HG02943 (cell line): ENCODE data around the gene REG4.

ENCODE experiments used
- ATAC-seq: cut with Tn5 transposase; IDR thresholded peaks from one replicate; pipeline ENCODE4 v1.9.1; 2021; ENCODE audit warnings: mild to moderate bottlenecking, low read depth, moderate library complexity; ENCODE audit not compliant: unreplicated experiment

REG4 gene

GRCh38 chr1:119745034-119745433 lies 66.2 kb downstream of the REG4 start:
- ATAC-seq: no peak

- ATAC-seq: no peak
Observed at GRCh38 chr1:119744598-119744942, 66.7 kb downstream of the REG4 start.
